Measurements from ENCODE around the gene TMEM200A.

The TMEM200A gene

GRCh38 chr6:130379223-130379622 lies 13.4 kb downstream of the TMEM200A start:
- no peak for DNase-seq

GRCh38 chr6:130381012-130381411 lies 15.2 kb downstream of the TMEM200A start:
- no peak for DNase-seq

DNA sequence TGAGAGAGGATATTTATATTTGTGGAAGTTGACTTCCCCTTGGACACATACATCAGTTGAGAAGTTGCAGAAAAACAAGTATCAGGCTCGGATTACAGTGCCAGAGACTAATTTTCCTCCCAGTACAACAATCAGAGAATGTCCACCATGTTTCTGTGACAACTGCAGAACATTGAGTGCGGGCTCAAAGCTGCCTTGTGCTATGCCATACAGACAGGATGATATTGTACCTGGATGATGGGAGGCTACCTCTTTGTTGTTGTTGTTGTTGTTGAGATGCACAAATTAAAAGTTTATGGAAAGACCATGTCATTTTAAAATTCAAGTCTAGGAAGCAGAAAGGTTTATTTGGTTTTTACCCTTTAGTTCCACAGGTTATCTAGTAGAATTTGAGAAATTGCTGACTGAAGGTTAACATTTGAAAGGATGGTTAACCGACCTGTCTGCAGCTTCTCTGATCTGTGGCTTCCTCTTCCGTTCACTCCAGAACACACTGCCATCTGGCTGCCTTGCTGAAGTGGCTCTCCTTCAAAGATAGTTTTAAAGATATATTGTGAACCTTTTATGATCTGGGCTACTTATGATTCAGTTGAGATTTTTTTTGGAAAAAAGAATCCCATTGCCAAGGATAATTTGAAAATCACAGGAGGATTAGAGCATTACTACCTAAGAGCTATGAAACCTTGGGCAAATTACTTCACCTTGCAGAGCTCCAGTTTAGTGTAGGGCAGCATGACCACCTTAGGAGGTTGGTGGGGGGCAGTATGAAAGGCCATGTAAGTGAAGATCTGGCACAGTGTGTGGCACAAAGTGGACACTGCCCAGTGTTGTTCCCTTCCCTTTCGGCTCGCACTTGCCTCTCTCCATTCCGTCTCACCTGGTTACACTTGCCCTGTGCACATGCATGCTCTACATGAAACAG lies 15.9 kb downstream of the TMEM200A start:
- no peak for DNase-seq

GRCh38 chr6:130382872-130383490 lies 17.2 kb downstream of the TMEM200A start:
- no peak for DNase-seq

GRCh38 chr6:130385064-130385695 lies 19.4 kb downstream of the TMEM200A start:
- no peak for DNase-seq

- DNase-seq: no peak
Measured at GRCh38 chr6:130389142-130389541, 23.3 kb downstream of the TMEM200A start.

GRCh38 chr6:130390890-130391289 lies 25.1 kb downstream of the TMEM200A start:
- no peak for DNase-seq

GRCh38 chr6:130393306-130393705 lies 27.5 kb downstream of the TMEM200A start:
- DNase-seq: no peak

GRCh38 chr6:130394246-130394645 lies 28.4 kb downstream of the TMEM200A start:
- DNase-seq: no peak

DNA sequence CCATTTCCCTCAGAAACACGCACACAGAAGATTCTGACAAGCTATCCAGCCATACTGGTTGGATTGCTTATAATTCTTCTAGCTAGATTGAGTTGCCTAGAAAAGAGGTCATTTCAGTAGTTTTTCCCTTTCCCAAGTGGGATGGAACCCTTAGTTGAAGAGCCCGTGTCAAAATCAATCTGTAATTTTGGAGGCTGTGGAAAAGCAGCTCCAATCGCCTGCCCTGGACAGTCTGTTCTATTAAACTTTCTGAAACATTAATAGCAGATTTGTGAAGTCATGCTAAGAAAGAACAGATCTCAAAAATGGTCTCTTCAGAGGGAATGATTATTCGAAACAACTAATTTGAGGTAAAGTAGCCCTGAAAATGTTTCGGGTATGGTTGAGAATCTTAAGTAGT lies 29.3 kb downstream of the TMEM200A start:
- DNase-seq: no peak

DNA sequence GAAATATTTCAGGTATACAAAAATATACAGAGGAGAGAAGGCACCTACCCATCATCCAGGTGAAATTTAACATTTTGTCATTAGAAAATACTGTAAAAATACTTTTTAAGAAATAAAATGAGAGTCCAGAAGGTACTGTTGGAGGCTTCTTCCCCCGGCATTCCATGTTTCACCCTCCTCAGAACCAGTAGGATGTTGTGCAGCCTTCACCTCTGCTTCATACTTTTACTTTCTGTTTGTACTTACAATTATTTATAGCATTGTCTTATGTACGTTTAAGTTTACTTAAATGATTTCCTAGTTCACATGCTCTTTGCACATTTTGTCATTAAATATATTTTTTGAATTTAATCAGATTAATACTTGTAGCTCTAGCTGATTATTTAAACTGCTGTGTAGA lies 30.9 kb downstream of the TMEM200A start:
- no peak for DNase-seq

GRCh38 chr6:130405549-130405948 lies 39.7 kb downstream of the TMEM200A start:
- no peak for DNase-seq

GRCh38 chr6:130407032-130407431 lies 41.2 kb downstream of the TMEM200A start:
- DNase-seq: no peak

DNA sequence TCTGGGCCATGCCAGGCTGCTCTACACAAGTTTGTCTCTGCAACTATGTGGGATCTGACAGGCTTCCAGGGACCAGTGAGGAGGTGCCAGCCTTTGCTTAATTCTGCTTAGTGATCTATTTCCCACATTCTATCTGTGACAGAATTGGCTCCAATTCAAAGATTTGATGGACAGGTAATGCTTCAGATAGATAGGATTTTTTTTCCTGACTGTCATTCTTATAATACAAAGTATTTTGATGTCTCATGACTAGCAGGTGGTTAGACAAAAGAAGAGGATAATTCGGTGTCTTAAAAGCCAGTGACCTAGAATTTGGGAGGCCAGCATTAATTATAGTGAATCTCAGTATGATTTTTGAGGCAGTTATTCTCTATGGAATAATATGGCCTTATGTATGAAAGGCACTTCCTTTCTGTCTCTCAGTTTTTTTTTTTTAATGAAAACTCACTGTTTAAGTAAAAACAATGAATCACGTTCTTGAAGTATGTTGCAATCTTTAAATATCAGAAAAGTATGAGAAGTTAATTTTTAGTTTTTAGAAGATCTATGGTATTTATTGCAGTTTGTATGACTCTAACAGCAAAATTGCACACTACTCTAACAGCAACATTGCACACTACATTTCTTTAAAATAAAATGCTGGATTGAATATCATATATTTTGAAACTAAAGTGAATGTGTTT lies 43.7 kb downstream of the TMEM200A start:
- no peak for DNase-seq

- no peak for DNase-seq
Measured at GRCh38 chr6:130411481-130411880, 45.7 kb downstream of the TMEM200A start.

DNA sequence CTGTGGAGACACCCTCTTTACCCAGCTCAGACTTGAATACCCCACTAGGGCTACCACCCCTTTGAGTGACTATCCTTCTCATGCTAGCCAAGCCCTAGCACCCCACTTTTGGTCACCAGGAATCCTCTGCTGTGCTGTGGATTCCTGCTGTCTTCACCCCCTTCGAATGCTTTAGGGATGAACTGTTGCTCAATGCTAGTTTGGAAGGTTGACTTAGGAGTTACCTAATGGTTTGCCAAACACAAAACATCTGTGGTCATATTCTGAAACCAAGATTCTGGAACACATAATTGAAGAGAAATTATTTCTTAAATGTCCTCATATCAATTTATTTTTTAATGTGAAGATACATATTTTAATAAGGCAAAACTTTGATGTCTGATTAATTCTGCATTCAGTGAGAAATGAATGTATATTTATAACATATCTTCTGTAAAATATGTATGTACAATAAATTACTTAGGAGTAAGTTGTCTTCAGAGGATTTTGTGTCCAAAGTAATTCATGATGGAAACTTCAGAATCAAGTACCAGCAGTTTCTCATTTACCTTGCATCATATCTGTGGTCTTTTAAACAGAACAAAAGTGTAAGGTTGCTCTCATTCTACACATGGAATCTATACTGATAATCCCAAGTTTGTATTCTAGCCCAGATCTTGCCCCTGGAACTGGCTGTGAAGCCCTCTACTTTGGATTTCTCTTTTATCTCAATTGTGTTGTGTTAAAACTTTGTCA lies 46.9 kb downstream of the TMEM200A start:
- DNase-seq: no peak

GRCh38 chr6:130417951-130418350 lies 52.1 kb downstream of the TMEM200A start:
- DNase-seq: no peak

GRCh38 chr6:130420911-130421310 lies 55.1 kb downstream of the TMEM200A start:
- no peak for DNase-seq

DNA sequence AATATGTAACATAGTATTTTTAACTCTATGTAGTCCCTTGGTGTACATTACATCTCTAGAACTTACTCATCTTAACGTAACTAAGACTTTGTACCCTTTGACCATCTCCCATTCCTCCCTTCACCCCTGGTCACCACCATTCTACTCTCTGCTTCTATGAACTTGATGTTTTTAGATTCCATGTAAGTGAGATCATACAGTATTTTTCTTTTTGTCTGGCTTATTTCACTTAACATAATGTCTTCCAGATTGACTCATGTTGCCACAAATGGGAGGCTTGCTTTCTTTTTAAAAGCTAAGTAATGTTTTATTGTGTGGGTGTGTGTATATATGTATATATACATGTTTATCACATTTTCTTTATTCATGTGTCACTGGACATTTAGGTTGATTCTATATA lies 55.8 kb downstream of the TMEM200A start:
- no peak for DNase-seq

- no peak for DNase-seq
Measured at GRCh38 chr6:130423044-130423443, 57.2 kb downstream of the TMEM200A start.

GRCh38 chr6:130424710-130425109 lies 58.9 kb downstream of the TMEM200A start:
- DNase-seq: no peak

DNA sequence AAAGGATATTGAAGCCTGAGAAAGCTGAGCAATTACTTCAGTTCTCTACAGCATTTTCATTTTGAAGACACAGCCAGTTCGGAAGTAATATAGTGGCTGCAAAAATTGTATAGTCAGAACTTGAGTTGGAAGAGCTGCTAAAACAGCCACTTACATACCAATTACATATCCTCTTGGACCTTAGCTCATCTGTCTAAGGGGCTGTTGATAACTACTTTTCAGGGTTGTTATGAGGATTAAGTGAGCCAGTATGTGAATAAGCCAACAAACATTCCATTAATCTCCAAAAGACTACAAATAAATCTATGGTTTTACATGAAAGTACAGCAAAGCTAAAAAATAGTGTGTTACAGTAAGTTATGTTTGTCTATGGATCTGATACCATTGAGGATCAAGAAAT lies 59.7 kb downstream of the TMEM200A start:
- DNase-seq: no peak
